Caco-2 (cell line): ENCODE data around the gene FANCM. TPM values are rescaled to one million over a fixed set of nuclear protein-coding genes. Genes with fewer than 3 reads are reported as not detected.

Source experiments
- BruUV-seq: library from RNA; stranded (reverse); fragments of 400-500 nt; replicated peaks from 2 replicates; lab custom pipeline; 2021; lab: Mats Ljungman, UMichigan
- CTCF ChIA-PET: fragments of 300-600 bp; sonication (Branson Sonifier 250); formaldehyde crosslinking; loops from one replicate; lab custom pipeline; 2022; ENCODE audit warnings: antibody characterized with exemption; lab: Charles Lee
- POLR2A ChIA-PET: fragments of 300-600 bp; sonication (Branson Sonifier 250); formaldehyde crosslinking; loops from one replicate; lab custom pipeline; 2022; ENCODE audit warnings: antibody characterized with exemption; lab: Charles Lee
- DNase-seq, 2 experiments: peaks; one replicate each; pipeline versions ENCODE4 v3.0.0 to v3.0.0-alpha.2; 2020 to 2022
- H3K27me3 ChIP-seq: replicated peaks from 2 replicates; pipeline ENCODE4 v1.6.0; 2011; ENCODE audit warnings: low read length; ENCODE audit not compliant: control insufficient read depth, insufficient read depth
- H3K36me3 ChIP-seq: 2 replicates; pipeline ENCODE4 v1.5.1; 2011; ENCODE audit warnings: low read length; ENCODE audit not compliant: control insufficient read depth, insufficient read depth
- H3K4me1 ChIP-seq: fragments of 250-450 bp; sonication (Bioruptor Pico); 2 replicates; pipeline ENCODE4 v1.5.1; 2020; ENCODE audit warnings: mild to moderate bottlenecking
- H3K4me3 ChIP-seq: 2 replicates; pipeline ENCODE4 v1.5.1; 2011; ENCODE audit warnings: low read depth, mild to moderate bottlenecking, control low read depth, low read length
- H3K9me3 ChIP-seq: fragments of 250-450 bp; sonication (Bioruptor Pico); 2 replicates; pipeline ENCODE4 v1.5.1; 2020; ENCODE audit warnings: mild to moderate bottlenecking, moderate library complexity
- H3K27ac Mint-ChIP-seq: one replicate; pipeline ENCODE4 v1.8.0; 2022; ENCODE audit warnings: mixed read lengths; ENCODE audit not compliant: unreplicated experiment
- H3K27me3 Mint-ChIP-seq: one replicate; pipeline ENCODE4 v1.8.0; 2022; ENCODE audit warnings: mixed read lengths; ENCODE audit not compliant: insufficient read depth, unreplicated experiment
- H3K36me3 Mint-ChIP-seq: one replicate; pipeline ENCODE4 v1.8.0; 2022; ENCODE audit warnings: mild to moderate bottlenecking, mixed read lengths; ENCODE audit not compliant: insufficient read depth, unreplicated experiment
- H3K4me1 Mint-ChIP-seq: one replicate; pipeline ENCODE4 v1.8.0; 2022; ENCODE audit warnings: low read depth, mixed read lengths; ENCODE audit not compliant: unreplicated experiment
- H3K4me3 Mint-ChIP-seq: one replicate; pipeline ENCODE4 v1.8.0; 2022; ENCODE audit warnings: mild to moderate bottlenecking, moderate library complexity, mixed read lengths; ENCODE audit not compliant: unreplicated experiment
- H3K9me3 Mint-ChIP-seq: one replicate; pipeline ENCODE4 v1.8.0; 2022; ENCODE audit warnings: mixed read lengths; ENCODE audit not compliant: unreplicated experiment
- CTCF ChIP-seq, 2 experiments: fragments of 200-600 bp in 1 of 2; IDR thresholded peaks; 1 replicate in 1 of 2; 2 replicates in 1 of 2; pipeline versions ENCODE4 v1.5.1 to v1.8.0; 2011 to 2022; ENCODE audit warnings: antibody characterized with exemption in 1 of 2, control low read depth in 1 of 2, inconsistent platforms in 1 of 2, low read depth in 1 of 2, low read length in 1 of 2, mild to moderate bottlenecking in 1 of 2, moderate library complexity in 1 of 2; ENCODE audit not compliant: insufficient read depth in 1 of 2, severe bottlenecking in 1 of 2, unreplicated experiment in 1 of 2
- intact Hi-C: fragments of 100-400 bp; cut with micrococcal nuclease; formaldehyde crosslinking; loops from one replicate; pipeline ENCODE4 v1.10.0; 2022; ENCODE audit not compliant: unreplicated experiment
- total RNA-seq: library from RNA; stranded (reverse); gene quantifications from 2 replicates; pipeline ENCODE4 v1.2.3, GENCODE V29; 2022

The FANCM gene
- total RNA-seq, 1 experiment from 2014 or later: 13.1 TPM

DNA sequence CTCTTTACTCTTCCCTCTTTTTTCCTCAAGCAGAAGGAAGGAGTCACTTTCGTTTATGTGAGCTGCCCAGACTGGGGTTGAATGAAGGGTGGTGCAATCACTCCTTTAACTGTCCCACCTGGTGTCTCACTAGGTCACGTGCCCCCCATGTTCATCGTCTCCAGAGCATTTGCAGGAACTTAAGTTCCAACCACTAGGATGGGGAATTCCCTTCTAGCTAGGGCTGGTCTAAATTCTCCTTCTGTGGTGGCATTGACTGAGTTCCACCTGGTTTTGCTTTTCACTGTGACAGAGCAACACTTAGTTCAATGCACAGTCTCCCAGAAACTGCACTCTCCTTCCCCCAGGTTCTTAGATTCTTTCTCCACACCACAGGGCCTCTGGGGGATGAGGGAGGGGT, 9.5 kb downstream of the FANCM start:
- Mint-ChIP-seq H3K27me3 (no peaks in the 10 kb centered on the region), H3K36me3 (peaks cover 15% of the 10 kb centered on the region), H3K9me3 (no peaks in the 10 kb centered on the region), H3K4me3 (no peak overlapping the region), H3K4me1 (peaks cover under 1% of the 10 kb centered on the region), H3K27ac (no peak overlapping the region)
- ChIA-PET CTCF (no interaction called here), POLR2A (no interaction called here)
- BruUV-seq: no TSS peak
- Histone ChIP-seq H3K4me3 (no peak overlapping the region), H3K9me3 (no peaks in the 10 kb centered on the region), H3K36me3 (no peaks in the 10 kb centered on the region), H3K27me3 (no peaks in the 10 kb centered on the region), H3K4me1 (no peaks in the 10 kb centered on the region)
- intact Hi-C loops: no loop called here
- no peak for TF ChIP-seq CTCF (IDR thresholded peaks at IDR 0.05; ENCODE audit: insufficient read depth in 1 of 2, low read depth in 1 of 2, low read length in 1 of 2, severe bottlenecking in 1 of 2, unreplicated experiment in 1 of 2)
- no peak for DNase-seq

DNA sequence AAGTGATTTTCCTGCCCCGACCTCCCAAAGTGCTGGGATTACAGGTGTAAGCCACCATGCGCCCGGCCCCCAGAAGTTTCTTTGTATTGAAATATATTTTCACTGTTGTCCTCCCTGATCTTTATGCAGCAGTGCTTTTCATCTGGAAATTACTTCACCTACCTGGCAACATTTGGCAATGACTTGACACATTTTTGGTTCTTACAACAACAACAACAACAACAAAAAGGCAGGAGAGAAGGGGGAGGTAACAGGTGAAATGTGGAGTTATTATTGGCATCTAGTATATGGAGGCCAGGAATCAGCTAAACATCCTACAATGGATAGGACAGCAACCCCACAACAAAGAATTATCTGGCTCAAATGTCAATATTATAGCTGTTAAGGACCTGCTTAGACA, 13.9 kb downstream of the FANCM start:
- no peaks in the 10 kb centered on the region for H3K4me1 ChIP-seq
- intact Hi-C loops: no loop called here
- CTCF ChIA-PET: no interaction called here
- Mint-ChIP-seq H3K4me1 (peaks cover 6% of the 10 kb centered on the region), H3K36me3 (no peaks in the 10 kb centered on the region), H3K27me3 (no peaks in the 10 kb centered on the region), H3K27ac (no peak overlapping the region), H3K4me3 (no peak overlapping the region), H3K9me3 (no peaks in the 10 kb centered on the region)
- H3K36me3 ChIP-seq: no peaks in the 10 kb centered on the region
- POLR2A ChIA-PET: no interaction called here
- H3K9me3 ChIP-seq: no peaks in the 10 kb centered on the region
- no peaks in the 10 kb centered on the region for H3K27me3 ChIP-seq
- no TSS peak for BruUV-seq
- TF ChIP-seq CTCF (IDR thresholded peaks at IDR 0.05; ENCODE audit: insufficient read depth in 1 of 2, low read depth in 1 of 2, low read length in 1 of 2, severe bottlenecking in 1 of 2, unreplicated experiment in 1 of 2): no peak
- DNase-seq: no peak
- H3K4me3 ChIP-seq: no peak overlapping the region

DNA sequence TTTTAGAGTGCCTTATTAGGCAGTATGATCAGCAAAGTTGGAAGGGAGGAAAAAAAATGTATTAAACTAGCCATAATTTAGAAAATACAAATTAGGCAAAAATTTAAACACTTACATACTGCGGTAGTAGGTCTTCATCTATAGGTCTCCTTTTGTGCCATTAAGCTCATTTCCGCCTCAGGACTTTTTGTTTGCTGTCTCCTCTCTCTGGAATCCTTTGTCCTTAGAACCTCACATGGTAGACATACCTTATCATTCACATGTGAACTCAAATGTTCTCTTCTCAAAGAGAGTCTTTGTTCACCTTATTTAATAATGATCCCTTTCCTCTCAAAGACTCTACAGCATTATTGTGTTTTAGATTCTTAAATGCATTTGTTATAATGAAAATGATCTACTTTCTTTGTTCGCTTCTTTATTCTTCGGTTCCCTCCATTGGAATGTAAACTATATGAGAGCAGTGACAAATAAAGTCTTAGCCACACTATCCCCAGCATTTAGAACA, 14.7 kb downstream of the FANCM start:
- no peaks in the 10 kb centered on the region for H3K36me3 Mint-ChIP-seq

More for the DNA sequence above, 14.7 kb downstream of the FANCM start:
- H3K4me3 Mint-ChIP-seq: no peak overlapping the region
- Histone ChIP-seq H3K27me3 (no peaks in the 10 kb centered on the region), H3K9me3 (no peaks in the 10 kb centered on the region), H3K4me3 (no peak overlapping the region), H3K36me3 (no peaks in the 10 kb centered on the region), H3K4me1 (no peaks in the 10 kb centered on the region)
- CTCF ChIA-PET: no interaction called here
- no peak for TF ChIP-seq CTCF (IDR thresholded peaks at IDR 0.05; ENCODE audit: insufficient read depth in 1 of 2, low read depth in 1 of 2, low read length in 1 of 2, severe bottlenecking in 1 of 2, unreplicated experiment in 1 of 2)
- no peaks in the 10 kb centered on the region for H3K27me3 Mint-ChIP-seq
- intact Hi-C loops: no loop called here
- POLR2A ChIA-PET: no interaction called here
- peaks cover 6% of the 10 kb centered on the region for H3K4me1 Mint-ChIP-seq
- no TSS peak for BruUV-seq
- DNase-seq: no peak
- no peaks in the 10 kb centered on the region for H3K9me3 Mint-ChIP-seq
- no peak overlapping the region for H3K27ac Mint-ChIP-seq
